ENCODE results near the gene SIVA1.

Gene SIVA1

DNA sequence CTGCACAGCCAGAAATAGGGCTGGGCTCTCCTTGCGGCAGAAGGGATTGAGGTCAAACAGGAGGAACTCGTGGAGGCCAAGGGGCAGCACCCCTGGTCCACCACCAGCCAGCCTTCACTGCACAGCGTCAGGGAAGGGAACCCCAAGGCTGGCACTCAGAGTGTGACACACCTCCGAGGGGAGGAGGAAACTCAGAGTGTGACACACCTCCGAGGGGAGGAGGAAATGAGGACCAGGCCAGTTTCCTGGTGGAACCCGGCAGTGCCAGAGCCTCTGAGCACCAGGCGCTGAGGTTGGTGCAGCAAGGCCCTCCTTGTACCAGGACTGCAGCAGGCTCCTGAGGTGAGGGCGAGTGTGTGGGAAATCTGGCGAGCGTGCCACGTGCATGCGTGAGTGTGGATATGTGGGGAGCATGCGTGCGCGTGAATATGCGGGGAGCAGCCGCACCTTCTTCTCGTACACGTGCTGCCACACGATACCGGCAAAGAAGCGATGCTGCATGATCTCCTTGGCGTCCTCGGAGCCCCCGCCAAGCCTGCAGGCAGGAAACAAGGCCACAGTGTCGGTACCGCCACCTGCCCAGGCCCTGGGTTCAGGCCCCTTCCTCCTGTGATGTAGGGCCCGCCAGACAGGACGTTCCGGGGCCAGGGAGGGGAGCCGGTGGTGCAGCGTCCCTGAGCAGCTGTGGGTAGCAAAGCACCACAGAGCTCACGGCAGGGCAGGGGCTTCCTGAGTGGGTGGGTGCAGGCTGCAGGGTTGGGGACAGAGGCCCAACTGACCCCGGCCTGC lies 19.2 kb downstream of the SIVA1 start:
- DNase-seq, result no peak

GRCh38 chr14:104772707-104773504 lies 20.0 kb downstream of the SIVA1 start:
- no peak for DNase-seq

DNA sequence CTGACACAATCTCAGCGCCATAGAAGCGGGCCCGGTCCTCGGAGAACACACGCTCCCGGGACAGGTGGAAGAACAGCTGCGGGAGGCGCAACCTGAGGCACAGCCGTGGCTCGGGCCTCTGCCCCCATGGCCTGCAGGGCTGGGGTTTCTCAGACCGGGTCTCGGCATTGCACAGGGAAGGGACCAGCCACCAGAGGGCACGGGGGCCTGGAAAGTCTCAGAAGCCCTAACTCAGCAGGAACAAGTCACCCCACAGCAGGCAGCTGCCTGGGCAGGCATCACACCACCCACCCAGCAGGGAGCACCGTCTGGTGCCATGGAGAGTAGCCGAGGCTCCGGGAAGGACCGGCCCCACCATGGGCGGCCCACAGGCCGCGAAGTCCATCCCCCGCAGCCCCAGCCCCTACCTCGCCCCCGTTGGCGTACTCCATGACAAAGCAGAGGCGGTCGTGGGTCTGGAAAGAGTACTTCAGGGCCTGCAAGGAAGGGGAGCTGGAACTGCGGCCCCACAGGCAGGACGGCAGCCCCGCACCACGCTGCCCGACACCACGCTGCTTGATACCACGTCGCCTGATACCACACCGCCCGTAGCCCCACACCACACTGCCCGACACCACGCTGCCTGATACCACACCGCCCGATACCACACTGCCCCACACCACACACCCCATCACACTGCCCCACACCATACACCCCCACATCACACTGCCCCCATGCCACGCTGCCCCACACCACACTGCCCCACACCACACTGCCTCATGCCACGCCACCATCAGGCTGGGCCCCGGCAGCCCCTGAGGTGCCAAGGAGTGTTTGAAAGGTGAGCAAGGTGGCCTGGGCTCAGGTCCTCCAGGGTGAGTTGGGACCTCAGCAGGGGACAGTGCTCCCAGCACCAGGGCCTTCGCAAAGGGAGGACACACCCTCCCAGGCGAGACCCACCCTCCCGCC lies 20.8 kb downstream of the SIVA1 start:
- DNase-seq, result no peak

DNA sequence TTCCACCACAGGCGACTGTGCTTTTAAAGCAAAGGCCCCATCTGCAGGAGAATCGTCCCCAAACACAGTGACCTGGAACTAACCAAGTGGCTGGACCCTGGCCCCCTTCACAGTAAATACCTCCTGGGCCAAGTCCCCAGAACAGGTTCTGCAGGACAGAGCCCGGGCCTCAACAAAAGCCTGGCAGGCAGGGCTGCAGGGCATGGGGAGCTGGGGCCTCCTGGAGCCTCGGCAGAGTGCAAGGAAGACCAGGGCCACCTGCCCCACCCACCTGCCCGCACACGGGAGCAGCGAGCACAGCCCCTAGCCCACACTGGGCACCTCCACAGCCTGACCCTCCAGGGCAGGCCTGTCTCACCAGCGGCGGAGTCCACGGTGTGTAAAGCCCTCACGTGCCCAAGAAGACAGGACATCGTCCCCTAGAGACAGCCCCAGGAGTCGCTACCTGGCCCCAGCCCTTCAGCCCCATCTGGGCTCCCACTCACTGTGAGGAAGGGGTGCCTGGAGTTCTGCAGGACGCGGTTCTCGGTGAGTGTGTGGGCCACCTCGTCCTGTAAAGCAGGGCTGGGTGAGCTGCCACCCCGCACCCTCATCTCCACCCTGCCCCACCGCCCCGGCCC lies 21.6 kb downstream of the SIVA1 start:
- DNase-seq, result no peak

DNA sequence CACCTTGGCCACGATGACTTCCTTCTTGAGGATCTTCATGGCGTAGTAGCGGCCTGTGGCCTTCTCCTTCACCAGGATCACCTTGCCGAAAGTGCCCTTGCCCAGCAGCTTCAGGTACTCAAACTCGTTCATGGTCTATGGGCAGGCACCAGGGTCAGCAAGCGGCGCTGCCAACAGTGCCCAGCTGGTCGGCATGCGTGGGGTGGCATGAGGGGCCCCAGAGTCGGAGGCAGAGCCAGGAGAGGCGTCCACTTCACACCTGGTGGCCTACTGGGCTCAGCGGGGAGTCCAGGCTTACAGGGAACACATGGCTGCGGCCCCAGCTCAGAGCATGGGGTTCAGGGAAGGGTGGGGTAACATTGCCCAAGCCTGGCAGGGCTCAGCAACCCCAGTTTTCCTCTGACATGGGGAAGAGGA lies 22.1 kb downstream of the SIVA1 start:
- DNase-seq, result no peak

DNA sequence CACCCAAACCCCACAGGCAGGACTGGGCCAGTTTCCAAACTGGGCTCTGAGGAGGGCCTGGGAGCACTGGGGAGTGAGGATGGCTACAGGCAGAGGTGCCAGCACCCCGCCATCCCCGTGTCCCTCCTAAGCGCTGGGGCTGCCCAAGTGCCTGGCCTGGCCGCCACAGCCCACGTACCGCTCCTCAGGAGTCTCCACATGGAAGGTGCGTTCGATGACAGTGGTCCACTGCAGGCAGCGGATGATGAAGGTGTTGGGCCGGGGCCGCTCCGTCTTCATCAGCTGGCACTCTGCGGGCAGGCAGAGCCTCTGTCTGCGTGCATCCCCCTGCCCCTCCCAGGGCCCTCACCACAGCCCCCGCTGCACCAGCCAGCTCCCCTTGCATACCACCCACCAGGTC lies 23.5 kb downstream of the SIVA1 start:
- DNase-seq, result no peak

- DNase-seq, result no peak
Observed at GRCh38 chr14:104776961-104777807, 24.2 kb downstream of the SIVA1 start.

DNA sequence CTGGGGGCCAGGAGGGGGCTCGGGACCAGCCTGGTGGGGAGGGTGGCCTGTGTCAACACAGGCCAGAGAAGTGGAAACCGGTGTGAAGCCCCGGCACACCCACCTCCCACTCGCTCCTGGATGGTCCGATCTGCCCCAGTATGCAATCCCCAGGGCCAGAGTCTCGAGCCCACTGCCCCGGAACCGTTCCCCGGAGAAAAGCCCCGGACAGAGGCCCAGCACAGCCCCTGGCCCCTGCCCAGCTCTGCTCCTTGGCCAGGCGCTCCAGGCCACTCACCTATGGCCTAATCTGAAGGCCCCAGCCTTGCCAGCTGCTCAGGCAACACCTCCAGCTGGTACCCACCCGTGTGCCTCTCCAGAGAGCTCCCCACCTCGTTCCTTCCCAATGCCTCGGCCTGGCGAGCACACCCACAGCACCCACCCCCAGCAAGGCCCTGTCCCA lies 24.9 kb downstream of the SIVA1 start:
- DNase-seq, result no peak

- no peak for DNase-seq
Observed at GRCh38 chr14:104778694-104779331, 25.9 kb downstream of the SIVA1 start.

GRCh38 chr14:104779776-104780512 lies 27.0 kb downstream of the SIVA1 start:
- DNase-seq, result no peak

GRCh38 chr14:104780513-104781030 lies 27.6 kb downstream of the SIVA1 start:
- DNase-seq, result no peak

GRCh38 chr14:104781271-104782077 lies 28.5 kb downstream of the SIVA1 start:
- DNase-seq, result no peak

DNA sequence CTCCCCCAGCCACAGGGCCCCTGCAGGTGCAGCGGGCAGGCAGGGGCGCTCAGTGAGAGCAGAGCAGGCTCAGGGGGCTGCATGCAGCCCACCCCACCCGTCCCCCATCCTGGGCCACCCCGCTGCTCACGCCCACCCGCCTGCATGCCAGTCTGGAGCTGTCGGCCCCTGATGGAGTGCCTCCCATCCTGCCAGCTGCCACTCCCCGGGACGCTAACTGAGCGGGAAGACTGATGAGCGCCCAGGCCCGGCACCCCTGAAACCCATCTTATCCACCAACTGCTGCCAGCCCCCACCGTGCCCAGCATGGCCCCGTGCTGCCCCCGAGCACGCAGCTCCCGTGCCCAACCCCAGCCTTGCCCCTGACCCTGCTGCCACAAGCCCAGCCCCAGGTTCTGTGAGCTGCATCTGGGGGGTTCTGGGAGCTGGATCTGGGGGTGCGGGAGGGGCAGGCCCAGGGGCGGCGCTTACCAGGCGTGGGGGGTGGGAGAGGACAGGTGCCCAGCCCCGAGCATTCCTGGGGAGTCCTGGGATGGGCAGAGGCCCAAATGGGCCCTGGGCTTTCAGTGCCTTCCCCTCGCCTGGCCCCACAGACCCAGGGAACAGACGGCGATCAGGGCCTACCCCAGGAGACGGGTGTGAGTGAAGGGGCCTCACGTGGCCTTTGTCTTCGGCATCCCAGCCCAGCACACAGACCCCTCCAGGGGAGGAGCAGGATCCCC lies 29.3 kb downstream of the SIVA1 start:
- DNase-seq, result no peak

- no peak for DNase-seq
Observed at GRCh38 chr14:104782808-104783139, 29.8 kb downstream of the SIVA1 start.

- no peak for DNase-seq
Observed at GRCh38 chr14:104783484-104784217, 30.7 kb downstream of the SIVA1 start.

- no peak for DNase-seq
Observed at GRCh38 chr14:104784218-104784568, 31.2 kb downstream of the SIVA1 start.

GRCh38 chr14:104784846-104785707 lies 32.1 kb downstream of the SIVA1 start:
- no peak for DNase-seq
